NT2/D1 (cell line): ENCODE measurements around the gene RBKS.

Experiments
- DNase-seq: peaks from one replicate; pipeline ENCODE4 v3.0.0-alpha.2; 2011; ENCODE audit warnings: low read depth, low spot score
- H3K27me3 ChIP-seq: 2 replicates; pipeline ENCODE4 v1.6.0; 2011; ENCODE audit warnings: mild to moderate bottlenecking; ENCODE audit not compliant: insufficient read length, insufficient read depth
- H3K36me3 ChIP-seq: 2 replicates; pipeline ENCODE4 v1.6.1; 2011; ENCODE audit warnings: mild to moderate bottlenecking, low read length, mixed read lengths; ENCODE audit not compliant: insufficient read depth, insufficient read length
- H3K4me1 ChIP-seq: 2 replicates; pipeline ENCODE4 v1.5.1; 2011; ENCODE audit not compliant: insufficient read depth, insufficient read length
- H3K4me3 ChIP-seq: 2 replicates; pipeline ENCODE4 v1.5.1; 2011; ENCODE audit warnings: low read depth; ENCODE audit not compliant: insufficient read length
- H3K9ac ChIP-seq: 2 replicates; pipeline ENCODE4 v1.6.0; 2011; ENCODE audit warnings: low read depth; ENCODE audit not compliant: insufficient read length
- H3K9me3 ChIP-seq: 2 replicates; pipeline ENCODE4 v1.5.1; 2011; ENCODE audit warnings: mild to moderate bottlenecking, low read length; ENCODE audit not compliant: insufficient read depth
- SUZ12 ChIP-seq: IDR thresholded peaks from 2 replicates; pipeline ENCODE4 v1.6.1; 2011; ENCODE audit not compliant: insufficient read length, insufficient read depth; ENCODE audit errors: extremely low read depth
- YY1 ChIP-seq: IDR thresholded peaks from 2 replicates; pipeline ENCODE4 v1.6.1; 2011; ENCODE audit not compliant: insufficient read length, insufficient read depth
- ZNF274 ChIP-seq: IDR thresholded peaks from 2 replicates; pipeline ENCODE4 v1.6.1; 2011; ENCODE audit warnings: mild to moderate bottlenecking, low read depth, low read length

Gene RBKS

DNA sequence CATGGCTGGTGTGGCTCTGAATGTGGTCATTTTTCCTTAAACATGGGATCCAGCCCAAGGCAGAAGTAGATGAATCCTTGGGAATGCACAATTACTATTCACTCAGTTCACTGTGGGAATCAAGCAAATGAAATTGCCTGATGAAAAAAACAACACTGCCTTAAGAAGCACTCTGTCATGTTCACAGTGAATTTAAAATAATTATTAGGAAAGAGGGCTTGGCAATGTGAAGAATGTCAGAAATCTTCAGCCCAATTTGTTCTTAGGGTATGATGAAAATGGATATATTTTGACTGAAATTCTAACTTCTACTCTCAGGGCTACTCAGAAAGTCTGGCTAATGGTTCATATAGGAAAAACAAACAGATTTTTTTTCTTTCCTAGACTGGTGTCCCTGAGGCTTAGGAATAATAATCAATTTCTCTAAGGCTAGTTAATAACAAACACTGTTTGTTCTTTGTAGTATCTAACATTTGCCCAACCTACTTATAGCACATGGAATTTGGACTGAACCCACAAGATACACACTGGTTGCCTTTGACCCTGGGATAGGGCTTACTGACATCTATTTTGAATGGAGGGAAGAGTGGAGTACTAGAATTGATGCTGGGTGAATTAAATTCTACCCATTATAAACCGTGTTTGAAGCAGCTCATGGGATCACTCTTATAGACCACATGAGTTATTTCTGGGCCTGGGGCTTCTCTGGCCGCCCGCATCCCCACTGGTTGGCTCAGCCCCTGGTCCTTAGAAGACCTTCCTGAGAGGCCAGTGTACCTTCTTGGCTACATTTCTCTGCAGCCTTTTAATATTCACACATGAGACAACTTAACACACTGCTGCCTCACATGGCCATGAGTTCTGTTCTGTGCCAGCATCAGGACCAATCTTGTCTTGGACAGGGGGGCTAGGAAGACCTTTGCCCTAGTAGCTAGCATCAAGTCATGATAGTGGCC, 127.0 kb downstream of the RBKS start:
- Histone ChIP-seq H3K4me1 (no peaks in the 10 kb centered on the region), H3K4me3 (no peak overlapping the region), H3K9me3 (no peaks in the 10 kb centered on the region), H3K9ac (no peak overlapping the region), H3K36me3 (no peaks in the 10 kb centered on the region), H3K27me3 (no peaks in the 10 kb centered on the region)
- DNase-seq, result no peak
- TF ChIP-seq YY1, result no peak

DNA sequence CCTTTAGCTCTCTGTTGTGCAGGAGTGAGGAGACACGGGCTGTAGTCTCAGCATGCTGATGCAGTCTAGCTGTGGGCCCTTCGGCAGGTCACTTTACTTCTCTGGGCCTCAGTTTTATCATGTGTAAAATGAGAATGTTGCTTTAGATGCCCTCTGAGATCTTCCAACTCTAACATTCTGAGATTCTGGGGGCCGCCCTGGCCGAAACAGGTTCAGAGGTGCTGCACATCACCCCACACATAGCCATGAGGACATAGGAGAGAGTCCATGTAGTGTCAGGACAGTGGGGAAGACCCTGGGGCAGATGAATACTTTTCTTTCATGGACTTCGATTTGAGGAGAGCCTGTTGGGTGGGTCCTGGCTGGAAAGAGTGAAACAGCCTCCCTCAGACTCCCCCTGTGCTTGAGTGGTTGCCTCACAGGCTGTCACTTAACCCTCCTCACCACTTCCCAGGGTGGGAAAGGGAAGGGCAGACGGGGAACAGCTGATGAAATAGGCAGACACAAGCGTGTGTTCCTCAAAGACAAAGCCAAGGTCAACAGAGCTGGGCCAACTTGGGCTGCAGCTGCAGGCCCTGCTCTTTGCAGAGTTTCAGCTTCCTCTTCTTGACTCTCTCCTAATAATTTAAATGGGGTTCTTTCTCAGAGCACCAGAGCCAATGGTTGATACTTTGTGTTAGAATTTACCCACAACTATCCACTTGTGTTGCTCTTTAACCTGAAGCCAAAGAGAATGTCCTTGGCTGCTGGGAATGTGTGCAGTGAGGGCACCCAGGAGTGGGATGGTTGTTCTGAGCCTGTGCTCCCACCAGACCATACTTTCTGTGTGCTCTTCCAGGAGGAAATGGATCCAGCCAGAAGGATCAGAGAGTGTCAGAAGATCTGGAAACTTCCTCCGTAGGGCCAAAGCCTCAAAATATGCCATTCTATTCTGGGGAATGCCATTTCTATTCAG, 133.4 kb downstream of the RBKS start:
- Histone ChIP-seq H3K36me3 (no peaks in the 10 kb centered on the region), H3K9me3 (no peaks in the 10 kb centered on the region), H3K4me3 (no peak overlapping the region), H3K9ac (no peak overlapping the region), H3K4me1 (no peaks in the 10 kb centered on the region), H3K27me3 (no peaks in the 10 kb centered on the region)
- no peak for DNase-seq
- TF ChIP-seq ZNF274 (no peak), SUZ12 (no peak), YY1 (no peak)

GRCh38 chr2:27756091-27756490, 134.1 kb downstream of the RBKS start:
- Histone ChIP-seq H3K27me3 (no peaks in the 10 kb centered on the region), H3K4me1 (no peaks in the 10 kb centered on the region)
- TF ChIP-seq YY1 (no peak), SUZ12 (no peak), ZNF274 (no peak)

DNA sequence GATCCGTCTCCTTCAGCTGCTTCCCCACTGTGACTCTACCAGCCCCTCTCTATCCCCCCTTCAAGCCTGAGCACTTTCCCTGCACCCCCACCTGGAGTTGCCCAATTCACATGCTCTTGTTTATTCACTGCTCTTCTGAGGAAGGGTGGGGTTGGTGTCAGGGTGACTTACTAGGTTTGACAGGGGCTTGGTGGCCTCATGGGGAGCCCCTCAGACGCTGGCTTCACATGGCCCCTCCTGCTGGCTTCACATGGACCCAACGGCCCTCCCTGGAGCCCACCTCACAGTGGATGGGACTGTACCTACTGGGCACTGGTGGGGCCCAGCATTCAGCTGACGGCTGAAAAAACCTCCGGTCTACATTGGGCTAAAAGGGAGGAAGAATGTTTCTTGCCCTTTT, 135.4 kb downstream of the RBKS start:
- Histone ChIP-seq H3K9me3 (no peaks in the 10 kb centered on the region), H3K4me3 (no peak overlapping the region), H3K36me3 (no peaks in the 10 kb centered on the region), H3K4me1 (no peaks in the 10 kb centered on the region), H3K9ac (no peak overlapping the region), H3K27me3 (no peaks in the 10 kb centered on the region)
- TF ChIP-seq ZNF274, result no peak
- TF ChIP-seq SUZ12, result no peak
- no peak for TF ChIP-seq YY1
- DNase-seq, result no peak

More at GRCh38 chr2:27756091-27756490, 134.1 kb downstream of the RBKS start:
- no peak for DNase-seq
- H3K36me3 ChIP-seq, result no peaks in the 10 kb centered on the region
- no peak overlapping the region for H3K4me3 ChIP-seq
- H3K9ac ChIP-seq, result no peak overlapping the region
- H3K9me3 ChIP-seq, result no peaks in the 10 kb centered on the region

DNA sequence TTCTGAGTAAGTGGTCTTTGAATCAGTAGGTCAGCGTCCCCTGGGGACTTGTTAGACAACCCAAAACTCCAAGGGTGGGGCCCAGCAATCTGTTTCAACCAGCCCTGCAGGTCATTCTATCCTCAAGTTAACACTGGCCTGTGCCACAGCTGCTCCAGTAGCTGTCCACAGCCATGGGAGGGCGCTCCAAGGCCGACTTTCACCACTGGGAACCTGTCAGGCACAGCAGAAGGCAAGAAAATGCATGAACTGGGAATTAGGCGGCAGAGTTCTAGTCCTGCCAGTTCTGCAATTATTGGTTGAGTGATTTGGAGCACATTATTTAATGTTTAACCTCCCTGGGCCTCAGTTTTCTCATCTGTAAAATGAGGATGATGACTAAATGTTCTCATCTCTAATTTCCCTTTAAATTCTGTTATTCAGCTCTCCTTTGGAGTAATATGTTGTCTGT, 136.0 kb downstream of the RBKS start:
- TF ChIP-seq YY1, result no peak
- no peak for TF ChIP-seq ZNF274
- TF ChIP-seq SUZ12, result no peak
- Histone ChIP-seq H3K4me3 (no peak overlapping the region), H3K9ac (no peak overlapping the region)

DNA sequence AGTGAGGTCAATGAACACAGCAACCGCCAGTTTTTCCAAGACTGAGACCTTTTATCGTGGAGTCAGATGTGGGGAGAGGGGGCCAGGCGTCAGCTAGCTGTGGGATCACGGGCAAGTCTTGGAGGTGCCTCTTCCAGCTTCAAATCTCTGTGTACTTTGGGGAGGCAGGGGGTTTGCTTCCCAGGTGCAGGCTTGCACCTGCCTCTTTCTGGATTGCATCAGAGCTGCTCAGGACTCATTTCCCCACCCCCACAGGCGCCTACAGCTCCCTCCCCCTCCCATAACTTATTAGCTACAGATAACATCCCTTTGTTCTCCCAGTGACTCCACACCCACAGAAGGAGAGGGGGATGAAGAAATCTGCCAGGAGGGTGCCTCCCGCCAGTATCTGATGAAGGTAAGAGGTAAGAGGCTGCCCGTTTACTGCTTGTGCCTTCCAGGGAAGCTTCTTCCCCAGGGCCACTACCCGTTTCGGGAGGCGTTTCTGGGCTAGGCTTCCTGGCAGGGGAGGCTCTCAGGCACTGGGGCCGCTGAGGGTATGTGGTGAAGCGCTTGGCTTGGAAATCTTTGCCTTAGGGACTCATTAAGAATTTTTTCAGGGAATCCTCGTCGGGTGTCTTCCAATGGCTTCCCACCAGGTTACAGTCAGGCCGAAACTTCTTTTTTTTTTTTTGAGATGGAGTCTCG, 137.5 kb downstream of the RBKS start:
- no peak overlapping the region for H3K9ac ChIP-seq
- H3K27me3 ChIP-seq, result no peaks in the 10 kb centered on the region
- DNase-seq, result no peak
- no peaks in the 10 kb centered on the region for H3K36me3 ChIP-seq
- H3K9me3 ChIP-seq, result no peaks in the 10 kb centered on the region
- H3K4me3 ChIP-seq, result peak overlapping the region; percentile 16
- no peak for TF ChIP-seq YY1
- TF ChIP-seq ZNF274, result no peak
- no peaks in the 10 kb centered on the region for H3K4me1 ChIP-seq

More for the DNA sequence above, 136.0 kb downstream of the RBKS start:
- Histone ChIP-seq H3K9me3 (no peaks in the 10 kb centered on the region), H3K27me3 (no peaks in the 10 kb centered on the region), H3K4me1 (no peaks in the 10 kb centered on the region), H3K36me3 (no peaks in the 10 kb centered on the region)
- peak; percentile 69 for DNase-seq
